NCI-H128 (cell line): ENCODE results near the gene MADD.

Experiments used
- DNase-seq: peaks from one replicate; lab custom pipeline; 2025; ENCODE audit not compliant: unreplicated experiment; lab: John Stamatoyannopoulos, UW

The MADD gene

GRCh38 chr11:47378010-47378835, 108.3 kb downstream of the MADD start, which contains the start of gene SPI1:
TSS of gene SPI1 (minus strand) at chr11:47378547. CDS start at chr11:47378353, 194 bp downstream.
- no peak for DNase-seq

- DNase-seq: no peak
Observed at GRCh38 chr11:47378836-47379170, 108.9 kb downstream of the MADD start.

DNA sequence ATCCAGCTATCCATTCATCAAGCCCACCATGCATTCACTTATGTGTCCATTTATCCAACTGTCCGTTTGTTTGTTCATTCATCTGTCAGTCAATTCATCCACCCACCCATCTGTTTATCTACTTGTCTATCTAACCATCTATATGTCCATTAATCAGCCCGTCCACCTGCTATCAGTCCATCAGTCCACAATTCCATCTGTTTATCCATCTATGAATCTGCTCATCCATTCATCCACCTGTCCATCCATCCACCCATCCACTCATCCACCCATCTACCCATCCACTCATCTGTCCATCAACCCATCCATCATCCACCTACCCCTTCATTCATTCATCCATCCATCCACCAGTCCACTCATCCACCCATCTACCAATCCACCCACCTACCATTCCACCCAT, 109.4 kb downstream of the MADD start:
- DNase-seq: no peak
